OCI-LY3 (cell line): ENCODE measurements around the gene SKIL.

ENCODE experiments used
- CTCF ChIP-seq: fragments of 200-600, 300-600 bp; sonication (generic); IDR thresholded peaks from 2 replicates; pipeline ENCODE4 v1.5.1; 2014; ENCODE audit warnings: antibody characterized with exemption, low read length, low read depth
- EZH2phosphoT487 ChIP-seq: fragments of 200-600 bp; shearing (Covaris generic); IDR thresholded peaks from 2 replicates; pipeline ENCODE4 v1.6.1; 2018; ENCODE audit warnings: antibody characterized with exemption, mixed run types, low read depth

- no peak for TF ChIP-seq CTCF
- TF ChIP-seq EZH2phosphoT487, result no peak
Observed at GRCh38 chr3:170364965-170365364, 7.5 kb downstream of the SKIL start.
